Fibroblast of upper back skin (primary cell): Measurements from ENCODE around the gene CAMTA2.

Experiments used
- DNase-seq: peaks from one replicate; pipeline ENCODE4 v3.0.0-alpha.2; 2013

CAMTA2 gene

GRCh38 chr17:4946312-4946976 lies 41.0 kb downstream of the CAMTA2 start:
- no peak for DNase-seq

DNA sequence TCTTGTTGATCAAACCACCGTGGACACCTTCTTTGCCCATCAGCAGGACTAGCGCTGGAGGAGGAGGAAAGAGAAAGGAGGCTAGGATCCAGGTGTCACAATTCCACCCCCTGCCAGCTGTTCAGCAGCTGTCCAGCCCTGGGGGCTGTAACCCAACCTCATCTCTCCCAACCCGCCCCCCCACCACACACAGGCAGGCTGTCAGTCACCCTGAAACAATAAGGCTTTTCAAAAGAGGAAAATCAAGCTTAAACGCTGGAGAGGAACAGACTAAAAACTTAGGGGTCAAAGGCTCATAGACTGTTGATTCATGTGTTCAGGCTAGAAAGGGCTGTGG lies 41.6 kb downstream of the CAMTA2 start:
- DNase-seq = no peak

DNA sequence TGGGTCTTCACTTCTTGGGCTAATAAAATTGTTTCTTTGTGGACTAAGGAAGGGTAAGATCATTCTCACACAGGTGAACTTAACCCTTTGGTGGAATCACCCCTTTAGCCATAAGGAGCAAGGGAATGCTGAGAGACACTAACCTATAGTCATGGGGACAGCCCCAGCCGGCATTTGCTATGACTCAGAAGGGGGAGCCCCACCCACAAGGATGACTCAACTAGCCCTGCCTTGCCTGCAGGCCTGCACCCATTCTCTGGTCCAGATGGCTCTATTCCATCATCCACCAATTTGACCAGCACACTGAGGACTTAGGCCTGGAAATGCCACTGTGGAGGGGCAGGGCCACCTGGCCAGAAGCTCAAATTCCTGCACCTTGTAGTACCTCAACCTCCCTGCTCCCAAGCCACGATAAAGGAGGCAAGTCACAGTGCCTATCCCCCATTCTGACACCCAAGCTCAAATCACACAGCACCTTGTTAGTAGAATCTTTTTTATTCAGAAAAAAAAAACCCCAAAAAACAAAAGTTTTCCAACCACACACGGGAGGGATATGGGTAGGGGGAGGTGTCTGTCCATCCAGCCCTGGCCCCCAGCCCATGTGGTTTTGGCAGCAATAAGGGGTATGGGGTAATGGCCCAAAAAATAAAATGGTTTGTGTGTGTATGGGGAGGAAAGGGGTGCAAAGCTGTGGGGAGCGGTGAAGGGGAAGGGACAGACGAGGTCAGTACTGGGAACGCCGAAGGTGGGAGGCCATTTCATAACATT lies 42.1 kb downstream of the CAMTA2 start:
- DNase-seq = peak; percentile 91

DNA sequence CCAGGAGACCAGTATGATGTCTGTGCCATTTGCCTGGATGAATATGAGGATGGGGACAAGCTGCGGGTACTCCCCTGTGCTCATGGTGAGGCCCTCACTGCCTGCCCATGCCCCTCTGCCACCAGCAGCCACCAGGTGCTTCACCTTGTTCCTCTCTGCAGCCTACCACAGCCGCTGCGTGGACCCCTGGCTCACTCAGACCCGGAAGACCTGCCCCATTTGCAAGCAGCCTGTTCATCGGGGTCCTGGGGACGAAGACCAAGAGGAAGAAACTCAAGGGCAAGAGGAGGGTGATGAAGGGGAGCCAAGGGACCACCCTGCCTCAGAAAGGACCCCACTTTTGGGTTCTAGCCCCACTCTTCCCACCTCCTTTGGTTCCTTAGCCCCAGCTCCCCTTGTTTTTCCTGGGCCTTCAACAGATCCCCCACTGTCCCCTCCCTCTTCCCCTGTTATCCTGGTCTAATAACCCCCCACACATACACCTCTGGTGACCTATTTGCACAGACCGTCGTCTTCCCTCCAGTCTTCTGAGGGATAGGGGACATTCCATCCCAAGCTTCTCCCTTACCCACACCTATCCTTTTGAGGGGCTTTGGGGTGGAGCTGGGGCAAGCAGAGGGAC lies 42.8 kb downstream of the CAMTA2 start:
- no peak for DNase-seq

GRCh38 chr17:4944163-4944553 lies 43.3 kb downstream of the CAMTA2 start:
- DNase-seq = no peak

GRCh38 chr17:4942760-4943508 lies 44.5 kb downstream of the CAMTA2 start:
- DNase-seq = no peak

GRCh38 chr17:4941319-4941610 lies 46.2 kb downstream of the CAMTA2 start:
- no peak for DNase-seq

DNA sequence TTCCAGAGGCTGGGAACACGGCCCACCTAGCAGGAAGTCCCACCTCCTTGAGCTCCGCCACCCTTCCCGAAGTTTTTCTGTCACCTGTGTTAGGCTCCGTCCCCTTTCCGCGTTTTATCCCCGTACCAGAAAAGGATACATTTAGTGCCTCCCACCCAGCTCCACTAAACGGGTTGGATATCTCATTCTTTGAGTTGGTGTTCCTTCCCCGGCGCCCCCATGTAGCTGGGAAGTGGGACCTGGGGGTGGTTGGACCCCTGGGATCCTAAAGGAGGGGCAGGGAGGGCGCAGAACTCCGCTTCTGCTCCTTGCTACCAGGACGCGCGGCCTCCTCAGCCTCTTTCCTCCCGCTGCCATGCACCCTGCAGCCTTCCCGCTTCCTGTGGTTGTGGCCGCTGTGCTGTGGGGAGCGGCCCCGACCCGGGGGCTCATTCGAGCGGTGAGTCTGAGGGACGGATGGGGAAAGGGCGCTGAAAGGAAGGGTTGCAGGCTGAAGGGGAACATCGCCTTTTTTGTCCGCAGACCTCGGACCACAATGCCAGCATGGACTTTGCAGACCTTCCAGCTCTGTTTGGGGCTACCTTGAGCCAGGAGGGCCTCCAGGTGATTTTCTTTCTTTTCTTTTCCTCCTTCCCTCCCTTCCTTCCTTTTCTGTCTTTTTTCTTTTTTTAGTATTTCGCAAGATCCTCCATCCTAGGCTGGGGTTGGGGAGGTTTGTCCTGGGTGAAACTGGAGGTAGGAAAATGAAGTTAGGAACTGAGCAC lies 46.7 kb downstream of the CAMTA2 start:
- DNase-seq = no peak

DNA sequence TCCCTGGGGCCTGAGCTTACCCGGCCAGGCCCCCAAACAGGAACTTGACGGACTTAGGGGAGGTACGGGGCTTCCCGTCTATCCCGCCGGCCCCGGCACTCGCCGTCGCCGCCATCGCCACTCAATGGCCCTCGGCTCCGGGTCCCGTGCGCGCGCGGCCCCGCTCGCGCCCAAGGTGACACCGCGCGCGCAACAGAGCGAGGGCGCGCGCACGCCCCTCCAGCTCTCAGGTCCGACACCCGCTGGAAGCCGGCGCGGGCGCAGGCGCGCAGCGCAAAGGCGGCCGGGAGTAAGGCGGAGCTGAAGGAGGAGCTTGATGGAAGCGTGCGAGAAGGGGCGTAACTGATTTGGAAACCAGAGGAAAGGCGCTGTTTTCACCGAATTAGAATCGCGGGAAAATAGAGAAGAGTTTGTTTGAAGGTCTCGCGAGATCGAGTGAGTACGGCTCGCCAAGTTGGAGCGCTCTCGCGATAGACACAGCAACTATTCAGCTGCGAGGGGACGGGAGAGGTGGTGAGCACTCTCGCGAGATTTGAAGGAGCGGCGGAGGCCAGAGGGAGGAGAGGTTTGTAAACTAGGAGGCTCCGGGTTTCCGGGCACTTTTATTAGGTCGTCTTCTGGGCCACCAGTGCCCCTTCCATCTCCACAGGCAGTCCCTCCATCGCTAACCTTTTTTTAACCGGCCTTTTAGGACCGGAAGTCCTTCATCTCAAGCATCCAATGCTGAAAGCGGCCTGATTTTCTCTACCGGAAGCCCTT lies 47.5 kb downstream of the CAMTA2 start, which contains the start of the genes RNF167 and SLC25A11:
Gene RNF167, plus strand, starts transcription at position 473 of the 759 bp plus-strand sequence. CDS start 642 bp downstream, outside the sequence.
Gene SLC25A11, minus strand, starts transcription at position 251 of the 759 bp plus-strand sequence. Its CDS starts 136 bp downstream, at position 115.
- peak; percentile 100 for DNase-seq

DNA sequence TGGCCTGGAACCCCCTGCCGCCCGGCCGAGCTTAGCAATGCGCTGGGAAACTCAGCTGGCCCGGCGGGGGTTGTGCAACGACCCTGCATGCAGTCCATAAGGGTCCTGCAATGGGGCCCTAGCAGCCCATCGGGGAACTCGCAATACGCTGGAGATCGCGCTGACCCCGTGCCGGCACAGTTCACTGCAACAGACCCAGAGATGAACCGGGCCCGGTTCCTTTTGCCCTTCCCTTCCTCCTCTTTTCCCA lies 48.0 kb downstream of the CAMTA2 start:
- DNase-seq = no peak

DNA sequence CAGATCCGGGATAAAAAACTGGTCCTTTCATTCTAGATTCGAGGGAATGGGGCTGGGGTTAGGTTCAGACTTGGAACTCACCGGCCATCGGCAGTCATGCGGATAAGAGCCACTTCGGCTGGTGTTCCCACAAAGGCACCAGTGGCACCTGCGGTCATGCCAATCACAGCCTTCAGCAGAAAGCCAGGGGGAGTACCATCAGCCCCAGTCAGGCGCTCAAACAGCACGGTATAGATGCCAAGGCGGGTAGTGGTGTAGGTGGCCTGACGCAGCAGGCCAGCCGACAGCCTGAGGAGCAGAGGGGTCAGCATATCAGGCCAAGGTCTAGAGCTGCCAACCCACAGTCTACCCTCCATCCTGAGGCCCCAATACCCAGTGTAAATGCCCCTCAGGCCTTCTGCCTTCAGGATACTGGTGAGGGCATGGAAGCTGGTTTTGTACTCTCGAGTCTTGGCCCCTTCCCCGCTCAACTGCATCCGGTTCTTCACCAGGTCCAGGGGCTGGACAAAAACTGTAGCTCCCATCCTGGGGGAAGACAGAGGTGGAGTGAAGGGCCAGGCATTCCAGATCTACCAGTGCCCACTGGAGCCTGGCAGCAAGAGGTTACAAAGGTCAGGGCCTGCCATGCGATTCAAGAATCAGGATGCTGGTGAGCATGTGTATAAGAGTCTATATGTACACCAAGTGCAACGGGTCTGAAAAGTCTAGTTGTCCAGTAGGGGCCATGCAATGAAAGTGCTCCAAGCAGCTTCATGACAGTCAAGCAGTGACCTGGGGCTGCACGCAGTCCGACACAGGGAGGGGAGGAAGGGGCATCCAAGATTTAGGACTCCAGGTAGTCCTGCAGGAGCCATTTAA lies 48.6 kb downstream of the CAMTA2 start:
- no peak for DNase-seq

GRCh38 chr17:4938069-4938491 lies 49.4 kb downstream of the CAMTA2 start:
- DNase-seq = no peak

DNA sequence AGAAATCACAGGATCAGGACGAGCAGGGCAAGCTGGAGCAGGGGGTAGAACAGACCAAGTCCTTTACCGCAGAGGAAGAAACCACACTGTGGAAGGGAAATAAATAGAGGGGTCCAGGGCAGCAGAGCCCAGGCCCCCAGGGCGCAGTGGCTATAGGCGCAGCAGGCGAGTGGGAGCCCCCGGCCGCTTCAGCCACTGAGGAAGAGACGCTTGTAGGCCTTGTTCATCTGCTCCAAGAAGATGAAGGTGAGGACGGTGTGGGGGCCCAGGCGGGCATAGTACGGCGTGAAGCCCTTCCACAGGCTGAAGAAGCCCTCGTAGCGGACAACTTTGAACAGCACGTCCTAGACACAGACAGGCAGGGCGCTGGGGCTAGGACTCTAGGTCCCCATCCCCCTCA lies 49.9 kb downstream of the CAMTA2 start:
- no peak for DNase-seq

DNA sequence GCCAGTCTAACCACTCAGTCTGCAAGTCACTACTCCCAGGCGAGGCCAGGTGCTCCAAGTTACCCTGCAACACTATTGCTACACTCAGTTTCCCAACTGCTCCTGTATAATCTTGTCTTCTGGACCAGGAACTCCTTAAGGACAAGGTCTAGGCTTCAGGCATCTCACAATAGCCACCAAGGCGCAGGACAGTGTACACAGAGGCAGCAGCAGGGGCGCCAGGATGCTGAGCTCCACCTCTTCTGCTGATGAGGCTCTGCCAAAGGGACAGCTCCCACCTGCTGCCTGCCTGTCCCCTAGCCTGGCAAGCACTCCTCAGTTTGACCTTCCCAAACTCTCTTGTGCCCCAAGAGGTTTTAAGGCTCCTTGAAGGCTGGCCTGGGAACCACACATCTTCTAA lies 51.0 kb downstream of the CAMTA2 start:
- no peak for DNase-seq

GRCh38 chr17:4935650-4936049 lies 51.8 kb downstream of the CAMTA2 start:
- no peak for DNase-seq

DNA sequence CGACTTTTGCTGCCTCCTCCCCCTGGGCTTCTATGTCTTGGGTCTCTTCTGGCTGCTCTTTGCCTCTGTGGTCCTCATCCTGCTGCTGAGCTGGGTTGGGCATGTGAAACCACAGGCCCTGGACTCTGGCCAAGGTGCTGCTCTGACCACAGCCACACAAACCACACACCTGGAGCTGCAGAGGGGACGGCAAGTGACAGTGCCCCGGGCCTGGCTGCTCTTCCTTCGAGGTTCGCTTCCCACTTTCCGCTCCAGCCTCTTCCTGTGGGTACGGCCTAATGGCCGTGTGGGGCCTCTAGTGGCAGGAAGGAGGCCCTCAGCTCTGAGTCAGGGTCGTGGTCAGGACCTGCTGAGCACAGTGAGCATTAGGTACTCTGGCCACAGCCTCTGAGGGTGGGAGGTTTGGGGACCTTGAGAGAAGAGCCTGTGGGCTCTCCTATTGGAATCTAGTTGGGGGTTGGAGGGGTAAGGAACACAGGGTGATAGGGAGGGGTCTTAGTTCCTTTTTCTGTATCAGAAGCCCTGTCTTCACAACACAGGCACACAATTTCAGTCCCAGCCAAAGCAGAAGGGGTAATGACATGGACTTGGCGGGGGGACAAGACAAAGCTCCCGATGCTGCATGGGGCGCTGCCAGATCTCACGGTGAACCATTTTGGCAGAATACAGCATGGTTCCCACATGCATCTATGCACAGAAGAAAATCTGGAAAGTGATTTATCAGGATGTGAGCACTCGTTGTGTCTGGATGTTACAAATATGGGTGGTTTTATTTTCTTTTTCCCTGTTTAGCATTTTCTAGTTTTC lies 53.1 kb downstream of the CAMTA2 start:
- DNase-seq = peak; percentile 46

DNA sequence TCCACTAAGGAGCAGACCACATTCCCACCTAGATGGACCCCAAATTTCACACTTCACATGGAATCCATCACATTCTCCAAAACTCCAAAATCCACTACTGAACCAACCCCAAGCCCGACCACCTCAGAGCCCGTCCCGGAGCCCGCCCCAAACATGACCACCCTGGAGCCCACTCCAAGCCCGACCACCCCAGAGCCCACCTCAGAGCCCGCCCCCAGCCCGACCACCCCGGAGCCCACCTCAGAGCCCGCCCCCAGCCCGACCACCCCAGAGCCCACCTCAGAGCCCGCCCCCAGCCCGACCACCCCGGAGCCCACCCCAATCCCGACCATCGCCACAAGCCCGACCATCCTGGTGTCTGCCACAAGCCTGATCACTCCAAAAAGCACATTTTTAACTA lies 53.8 kb downstream of the CAMTA2 start:
- no peak for DNase-seq

GRCh38 chr17:4932756-4933155 lies 54.7 kb downstream of the CAMTA2 start:
- no peak for DNase-seq

DNA sequence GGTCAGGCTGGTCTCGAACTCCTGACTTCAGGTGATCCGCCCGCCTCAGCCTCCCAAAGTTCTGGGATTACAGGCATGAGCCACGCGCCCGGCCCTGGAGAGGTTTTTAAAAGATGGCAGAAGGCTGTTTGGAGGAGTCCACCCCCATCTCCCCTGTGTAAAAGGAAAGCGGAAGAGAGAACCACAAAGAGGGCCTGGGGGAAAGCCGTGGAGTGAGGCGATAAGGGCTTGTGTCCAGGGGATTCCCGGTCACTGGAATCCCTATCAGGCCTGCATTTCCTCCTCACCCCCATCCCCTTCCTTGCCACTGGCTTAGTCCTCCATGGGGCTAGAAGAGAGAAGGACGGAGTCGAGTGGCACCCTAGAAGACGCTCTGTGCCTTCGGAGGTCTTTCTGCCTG lies 55.5 kb downstream of the CAMTA2 start, which contains the start of gene GP1BA:
Gene GP1BA, plus strand, starts transcription at position 315 of the 400 bp plus-strand sequence. CDS start 328 bp downstream, outside the sequence.
- DNase-seq = no peak

DNA sequence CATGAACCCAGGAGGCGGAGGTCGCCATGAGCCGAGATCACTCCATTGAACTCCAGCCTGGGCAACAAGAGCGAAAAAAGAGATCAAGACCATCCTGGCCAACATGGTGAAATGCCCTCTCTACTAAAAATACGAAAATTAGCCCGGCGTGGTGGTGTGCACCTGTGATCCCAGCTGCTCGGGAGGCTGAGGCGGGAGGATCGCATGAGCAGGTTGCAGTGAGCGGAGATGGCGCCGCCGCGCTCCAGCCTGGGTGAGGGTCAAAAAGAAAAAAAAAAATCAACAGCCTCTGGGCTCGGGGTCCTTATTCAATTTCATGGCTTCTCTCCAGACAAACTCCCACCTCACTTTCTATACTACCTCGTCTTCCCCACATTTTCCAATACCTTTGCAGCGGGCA lies 58.6 kb downstream of the CAMTA2 start:
- no peak for DNase-seq
